ENCODE data around the gene ATPAF2.

Gene ATPAF2

GRCh38 chr17:18021372-18021771 lies 17.6 kb downstream of the ATPAF2 start:
- TF ChIP-seq, protein P1, sequence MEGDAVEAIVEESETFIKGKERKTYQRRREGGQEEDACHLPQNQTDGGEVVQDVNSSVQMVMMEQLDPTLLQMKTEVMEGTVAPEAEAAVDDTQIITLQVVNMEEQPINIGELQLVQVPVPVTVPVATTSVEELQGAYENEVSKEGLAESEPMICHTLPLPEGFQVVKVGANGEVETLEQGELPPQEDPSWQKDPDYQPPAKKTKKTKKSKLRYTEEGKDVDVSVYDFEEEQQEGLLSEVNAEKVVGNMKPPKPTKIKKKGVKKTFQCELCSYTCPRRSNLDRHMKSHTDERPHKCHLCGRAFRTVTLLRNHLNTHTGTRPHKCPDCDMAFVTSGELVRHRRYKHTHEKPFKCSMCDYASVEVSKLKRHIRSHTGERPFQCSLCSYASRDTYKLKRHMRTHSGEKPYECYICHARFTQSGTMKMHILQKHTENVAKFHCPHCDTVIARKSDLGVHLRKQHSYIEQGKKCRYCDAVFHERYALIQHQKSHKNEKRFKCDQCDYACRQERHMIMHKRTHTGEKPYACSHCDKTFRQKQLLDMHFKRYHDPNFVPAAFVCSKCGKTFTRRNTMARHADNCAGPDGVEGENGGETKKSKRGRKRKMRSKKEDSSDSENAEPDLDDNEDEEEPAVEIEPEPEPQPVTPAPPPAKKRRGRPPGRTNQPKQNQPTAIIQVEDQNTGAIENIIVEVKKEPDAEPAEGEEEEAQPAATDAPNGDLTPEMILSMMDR (IDR thresholded peaks at IDR 0.05; ENCODE audit: insufficient read depth, missing control alignments): no peak
- no peak for DNase-seq (ENCODE audit: insufficient read length, low spot score)
- no peak for FAIRE-seq

DNA sequence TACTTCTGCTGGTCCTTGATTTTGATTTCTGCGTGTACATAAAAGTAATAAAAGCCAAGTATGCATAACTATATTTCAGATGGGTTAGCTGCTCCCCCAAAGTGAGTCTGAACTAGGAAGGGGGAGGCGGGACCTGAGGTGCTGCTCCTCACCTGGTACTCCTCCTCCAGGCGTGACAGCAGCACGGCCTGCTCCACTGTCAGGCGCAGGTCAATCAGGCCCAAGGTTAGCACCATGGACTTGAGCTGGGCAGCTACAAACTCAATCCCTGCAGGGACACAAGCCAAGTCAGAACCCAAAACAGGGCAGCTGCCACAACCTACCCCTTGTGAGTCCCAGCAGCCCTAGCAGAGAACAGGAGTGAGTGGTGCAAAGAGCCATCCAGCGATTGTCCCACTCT lies 18.0 kb downstream of the ATPAF2 start:
- no peak for DNase-seq (ENCODE audit: insufficient read length, low spot score)
- no peak for FAIRE-seq
- TF ChIP-seq, protein P1 (IDR thresholded peaks at IDR 0.05; ENCODE audit: insufficient read depth, missing control alignments): no peak

DNA sequence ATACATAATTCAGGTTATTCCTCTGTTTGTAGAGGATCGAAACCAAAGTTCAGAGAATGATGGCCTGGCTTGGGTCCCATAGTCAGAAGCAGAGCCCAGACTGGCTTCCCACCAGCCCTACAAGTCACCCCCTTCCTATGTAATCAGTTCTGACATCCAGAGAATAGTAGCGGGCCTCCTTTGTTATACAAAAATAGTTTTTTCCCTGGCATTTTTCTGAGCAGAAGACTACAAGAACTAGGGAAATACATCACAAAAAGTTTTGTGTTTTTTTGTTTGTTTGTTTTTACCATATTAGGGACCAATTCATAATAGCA lies 19.2 kb downstream of the ATPAF2 start:
- TF ChIP-seq, protein P1 (IDR thresholded peaks at IDR 0.05; ENCODE audit: insufficient read depth, missing control alignments): no peak
- FAIRE-seq (no peak), DNase-seq (ENCODE audit: insufficient read length, low spot score) (no peak)

DNA sequence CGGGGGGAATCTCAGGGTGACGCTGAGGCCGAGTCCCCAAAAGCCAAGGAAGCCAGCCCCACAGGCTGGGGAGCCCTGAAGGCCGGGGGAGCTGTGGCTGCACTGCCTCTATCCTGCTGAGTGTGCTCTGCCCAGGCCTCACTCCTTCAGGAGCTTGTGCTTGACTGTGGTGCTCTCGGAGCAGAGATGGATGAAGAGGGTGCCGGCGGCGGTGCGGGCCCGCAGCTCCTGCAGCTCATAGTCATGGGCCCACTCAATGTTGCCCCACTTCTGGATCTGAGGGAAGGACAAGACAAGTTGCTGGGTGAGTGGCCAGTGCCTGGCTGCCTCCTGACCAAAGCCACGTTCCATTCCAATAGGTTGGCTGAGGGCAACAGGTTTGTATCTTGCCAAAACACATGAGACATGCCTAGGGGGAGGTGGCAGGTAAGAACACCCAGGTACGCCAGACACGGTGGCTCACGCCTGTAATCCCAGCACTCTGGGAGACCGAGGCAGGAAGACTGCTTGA lies 20.5 kb downstream of the ATPAF2 start:
- FAIRE-seq: no peak
- no peak for DNase-seq (ENCODE audit: insufficient read length, low spot score)
- TF ChIP-seq, protein P1 (IDR thresholded peaks at IDR 0.05; ENCODE audit: insufficient read depth, missing control alignments): no peak

DNA sequence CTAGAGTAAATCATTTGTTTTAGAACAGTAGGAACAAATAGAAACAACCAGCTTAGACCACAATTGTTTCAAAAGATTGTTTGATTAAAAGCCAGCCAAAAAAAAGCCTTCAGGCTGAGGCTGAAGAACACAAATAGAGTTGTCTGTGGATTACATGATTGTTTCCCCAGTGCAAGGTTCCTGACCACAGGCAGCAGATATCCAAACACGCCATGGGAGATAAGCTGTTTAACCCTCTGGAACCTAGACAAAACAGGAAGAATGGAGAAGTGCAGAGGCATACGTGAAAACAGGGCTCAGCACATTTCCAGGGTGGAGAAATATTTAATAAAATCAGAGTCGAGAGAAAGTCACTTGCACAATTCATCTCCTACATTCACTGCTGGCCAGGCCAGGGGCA lies 21.0 kb downstream of the ATPAF2 start:
- no peak for DNase-seq (ENCODE audit: insufficient read length, low spot score)
- TF ChIP-seq, protein P1 (IDR thresholded peaks at IDR 0.05; ENCODE audit: insufficient read depth, missing control alignments): no peak
- no peak for FAIRE-seq

DNA sequence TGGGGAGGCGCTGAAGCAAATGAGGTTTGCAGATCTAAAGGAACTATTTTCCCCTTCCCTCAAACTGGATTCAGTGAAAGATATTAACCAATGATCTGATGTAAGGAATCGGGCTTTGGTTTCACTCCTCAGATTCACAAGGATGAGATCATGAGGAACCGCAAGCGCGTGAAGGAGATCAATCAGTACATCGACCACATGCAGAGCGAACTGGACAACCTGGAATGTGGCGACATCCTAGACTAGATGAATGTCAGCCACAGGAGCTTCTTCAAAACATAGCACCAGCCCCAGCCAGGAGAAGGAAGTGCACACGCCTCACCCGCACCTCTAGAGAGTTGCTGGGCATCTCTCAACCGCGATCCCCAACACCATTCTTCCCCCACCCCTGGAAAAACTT lies 22.5 kb downstream of the ATPAF2 start:
- DNase-seq (ENCODE audit: insufficient read length, low spot score) (no peak), FAIRE-seq (no peak)
- TF ChIP-seq, protein P1 (IDR thresholded peaks at IDR 0.05; ENCODE audit: insufficient read depth, missing control alignments): no peak

- no peak for DNase-seq (ENCODE audit: insufficient read length, low spot score)
- TF ChIP-seq, protein P1 (IDR thresholded peaks at IDR 0.05; ENCODE audit: insufficient read depth, missing control alignments): no peak
Observed at GRCh38 chr17:18015593-18015992, 23.4 kb downstream of the ATPAF2 start.

More at GRCh38 chr17:18015593-18015992, 23.4 kb downstream of the ATPAF2 start:
- no peak for FAIRE-seq
